ENCODE measurements around the gene ADNP. TPM values are rescaled to one million over a fixed set of nuclear protein-coding genes. Genes with fewer than 3 reads are reported as not detected.

Gene ADNP
- total RNA-seq, 4 donors from 2014 or later: 51.8 to 64.3 (median 58.2) TPM

GRCh38 chr20:50898475-50898874 is 32.8 kb downstream of the ADNP start:
- no peak for DNase-seq
- Histone ChIP-seq H3K4me3 (no peak overlapping the region), H3K36me3 (peaks cover 0 to 60% (median 0%) of the 10 kb centered on the region in 3 donors), H3K9me3 (no peaks in the 10 kb centered on the region), H3K27ac (no peak overlapping the region), H3K27me3 (no peaks in the 10 kb centered on the region), H3K4me1 (no peaks in the 10 kb centered on the region)
- TF ChIP-seq POLR2A (IDR thresholded peaks at IDR 0.05) (no peak), CTCF (IDR thresholded peaks at IDR 0.05) (no peak)

GRCh38 chr20:50895111-50895830 is 36.0 kb downstream of the ADNP start:
- no peak for TF ChIP-seq CTCF (IDR thresholded peaks at IDR 0.05)
- no peak for TF ChIP-seq POLR2A (IDR thresholded peaks at IDR 0.05)
- no peak for DNase-seq
- Histone ChIP-seq H3K27ac (no peak overlapping the region), H3K27me3 (no peaks in the 10 kb centered on the region), H3K36me3 (peaks cover 0 to 71% (median 0%) of the 10 kb centered on the region in 3 donors), H3K4me1 (no peaks in the 10 kb centered on the region), H3K9me3 (no peaks in the 10 kb centered on the region), H3K4me3 (no peak overlapping the region)

DNA sequence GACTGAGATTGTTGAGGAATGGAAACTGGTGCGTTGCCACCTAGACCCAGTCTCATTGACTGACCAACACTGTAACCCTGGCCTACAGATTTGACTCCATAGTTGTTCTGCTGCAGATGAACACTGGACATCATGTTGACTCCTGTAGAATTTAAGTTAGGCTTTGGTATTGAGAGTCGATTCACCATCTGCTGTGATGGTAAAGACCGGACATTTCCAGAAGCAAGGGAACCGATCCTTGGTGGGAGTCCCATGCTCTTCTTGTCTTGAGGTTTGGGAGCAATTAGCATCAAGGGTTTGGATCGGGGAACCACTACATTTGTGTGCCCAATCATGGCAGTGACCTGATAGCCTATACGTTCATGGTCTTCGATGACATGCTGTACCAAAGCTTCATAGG is 37.6 kb downstream of the ADNP start:
- H3K9me3 ChIP-seq: no peaks in the 10 kb centered on the region
- no peaks in the 10 kb centered on the region for H3K4me1 ChIP-seq
- H3K36me3 ChIP-seq: peaks cover 0 to 69% (median 0%) of the 10 kb centered on the region in 3 donors
- no peak for TF ChIP-seq CTCF (IDR thresholded peaks at IDR 0.05)
- TF ChIP-seq POLR2A (IDR thresholded peaks at IDR 0.05): no peak
- H3K27ac ChIP-seq: no peak overlapping the region
- DNase-seq: no peak
- H3K27me3 ChIP-seq: no peaks in the 10 kb centered on the region
- H3K4me3 ChIP-seq: no peak overlapping the region

DNA sequence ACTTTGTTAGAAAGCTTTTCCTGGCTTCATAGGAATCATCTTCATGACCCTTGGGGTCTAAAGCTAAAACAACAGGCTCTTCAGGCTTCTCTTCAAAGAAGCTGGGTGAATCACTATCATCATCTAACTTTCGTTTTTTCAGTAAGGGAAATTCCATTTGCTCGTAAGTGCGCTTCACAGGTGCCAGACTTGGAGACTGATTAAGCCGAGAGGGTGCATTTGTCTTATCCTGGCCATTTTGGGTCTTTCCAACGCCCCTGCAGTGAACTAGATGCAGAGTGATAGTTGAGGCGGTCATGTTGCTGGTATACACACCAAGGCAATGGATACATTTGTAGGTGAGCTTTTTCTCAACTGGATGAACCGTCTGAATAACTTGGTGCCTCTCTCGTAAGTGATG is 38.8 kb downstream of the ADNP start:
- no peak for DNase-seq
- Histone ChIP-seq H3K27ac (no peak overlapping the region), H3K9me3 (no peaks in the 10 kb centered on the region), H3K27me3 (no peaks in the 10 kb centered on the region), H3K4me3 (no peak overlapping the region), H3K36me3 (peaks cover 0 to 63% (median 0%) of the 10 kb centered on the region in 3 donors), H3K4me1 (no peaks in the 10 kb centered on the region)
- TF ChIP-seq CTCF (IDR thresholded peaks at IDR 0.05) (no peak), POLR2A (IDR thresholded peaks at IDR 0.05) (no peak)

GRCh38 chr20:50891138-50891537 is 40.1 kb downstream of the ADNP start:
- no peak overlapping the region for H3K4me3 ChIP-seq
- no peaks in the 10 kb centered on the region for H3K27me3 ChIP-seq
- H3K36me3 ChIP-seq: peaks cover 0 to 58% (median 0%) of the 10 kb centered on the region in 3 donors
- no peaks in the 10 kb centered on the region for H3K9me3 ChIP-seq
- DNase-seq: peak in 1 of 3 donors; percentile 24
- H3K27ac ChIP-seq: no peak overlapping the region
- TF ChIP-seq CTCF (IDR thresholded peaks at IDR 0.05) (no peak), POLR2A (IDR thresholded peaks at IDR 0.05) (no peak)
- no peaks in the 10 kb centered on the region for H3K4me1 ChIP-seq

All from Peyer's patch (tissue), 4 donors.